GM19099 (cell line): ENCODE measurements around the gene CLDN17.

Experiments
- POLR2A ChIP-seq: IDR thresholded peaks from 3 replicates; pipeline ENCODE4 v1.6.1; 2011; ENCODE audit warnings: low read depth; ENCODE audit not compliant: insufficient read length; ENCODE audit errors: extremely low read depth

Gene CLDN17

DNA sequence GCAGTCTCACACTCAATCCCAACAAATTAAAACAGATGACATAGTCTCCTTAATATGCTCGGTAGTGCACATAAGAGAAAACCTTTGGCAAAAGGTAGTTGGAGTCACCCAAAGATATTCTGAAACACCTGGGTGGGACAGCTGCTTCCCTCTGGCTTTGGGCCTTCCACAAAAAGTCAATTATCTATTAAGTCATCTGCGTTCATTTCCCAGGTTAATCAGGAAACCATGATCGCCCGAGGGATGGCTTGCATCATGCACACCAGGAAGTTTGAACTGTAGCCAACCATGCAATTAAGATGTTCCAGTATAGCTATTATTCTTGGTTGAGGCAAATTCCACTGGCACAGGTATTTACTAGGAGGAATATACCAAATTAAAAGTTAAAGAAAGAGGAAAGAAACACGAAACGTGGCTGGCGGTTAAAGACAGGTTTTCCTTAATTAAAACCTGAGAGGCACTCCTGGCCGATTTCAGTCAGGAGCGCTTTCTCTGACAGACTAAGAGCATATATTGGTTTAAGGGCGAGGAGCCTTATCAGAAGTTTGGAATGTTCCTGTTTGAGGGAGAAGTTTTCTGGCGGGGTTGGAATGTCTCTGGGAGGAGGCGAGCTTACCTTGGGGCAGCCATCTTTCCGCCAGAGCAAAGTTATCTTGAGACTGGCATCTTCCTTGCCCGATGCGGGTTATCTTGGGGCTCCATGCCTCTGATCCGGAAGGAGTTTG is 19.9 kb downstream of the CLDN17 start:
- TF ChIP-seq POLR2A, result no peak

DNA sequence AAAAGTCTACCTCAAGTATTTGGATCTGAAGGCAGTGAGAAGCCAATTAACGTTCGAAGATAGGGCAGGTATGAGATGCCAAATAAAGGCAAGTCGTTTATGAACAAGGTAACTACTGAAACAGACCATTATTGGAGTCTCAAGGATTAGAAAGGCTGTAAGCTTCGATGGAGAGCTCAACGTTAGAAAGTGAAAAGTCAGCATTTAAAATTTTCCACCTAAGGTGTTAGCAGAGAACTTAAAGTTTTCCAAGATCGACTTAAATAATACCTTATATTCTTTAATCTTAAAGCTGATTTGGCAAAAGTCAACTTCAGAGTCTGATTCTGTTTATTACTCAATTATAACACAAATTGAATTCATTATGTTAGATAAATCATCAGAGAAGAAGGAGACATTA is 28.1 kb downstream of the CLDN17 start:
- TF ChIP-seq POLR2A, result no peak

DNA sequence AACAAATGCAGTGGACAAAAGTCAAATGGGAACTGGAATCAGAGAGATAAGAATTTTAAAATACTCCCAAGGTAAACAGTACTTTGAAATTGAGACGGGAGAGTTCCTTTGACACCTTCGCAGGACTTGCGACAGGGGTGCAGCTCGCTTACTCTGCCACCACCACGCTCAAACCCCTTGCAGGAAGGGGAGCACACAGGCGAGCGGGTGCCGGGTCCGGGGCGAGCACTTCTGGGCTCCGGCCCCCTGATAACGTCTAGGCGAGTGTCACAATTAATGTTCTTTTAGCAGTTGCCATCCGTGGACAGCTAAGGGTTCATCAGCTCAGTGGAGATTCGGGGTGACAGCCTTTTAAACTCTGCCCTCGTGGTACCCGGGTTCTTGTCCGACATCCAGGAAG is 37.4 kb downstream of the CLDN17 start:
- no peak for TF ChIP-seq POLR2A

DNA sequence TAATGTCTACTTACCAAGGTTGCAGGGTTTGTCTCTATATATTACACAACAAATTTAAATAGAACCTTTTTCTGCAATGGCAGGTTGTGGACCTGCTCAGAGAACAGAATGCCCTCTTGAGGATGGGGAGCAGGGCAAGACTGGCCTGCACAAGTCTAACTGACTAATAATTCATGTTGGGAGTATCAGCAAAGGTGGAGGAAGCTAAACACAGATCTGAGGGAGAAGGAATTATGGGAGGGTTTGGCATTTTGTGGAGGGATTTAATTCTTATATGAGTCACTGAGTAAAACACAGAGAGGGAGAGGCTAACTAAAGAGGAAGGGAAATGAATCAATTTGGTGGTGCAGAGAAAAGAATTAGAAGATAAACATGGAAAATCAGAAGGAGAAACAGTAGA is 40.0 kb downstream of the CLDN17 start:
- no peak for TF ChIP-seq POLR2A

DNA sequence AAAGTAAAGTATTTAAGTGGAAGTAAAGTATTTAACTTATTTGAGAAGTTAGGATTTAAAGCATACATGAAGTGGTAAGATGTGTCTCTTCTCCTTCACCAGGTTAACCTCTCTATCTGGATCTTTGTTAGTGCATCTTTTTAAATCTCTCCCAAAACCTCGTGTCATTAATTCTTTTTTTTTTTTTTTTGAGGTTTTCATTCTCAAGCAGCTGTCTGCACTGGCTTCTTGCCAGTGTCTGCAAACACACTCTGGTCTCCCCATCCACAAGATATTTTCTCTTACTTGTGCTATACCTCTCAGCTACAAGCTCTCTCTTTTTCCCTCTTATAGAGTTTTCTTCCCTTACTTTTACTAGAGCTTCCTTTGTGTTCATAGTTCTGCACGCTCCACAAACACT is 49.0 kb downstream of the CLDN17 start:
- TF ChIP-seq POLR2A, result no peak

- TF ChIP-seq POLR2A, result no peak
Observed at GRCh38 chr21:30116479-30116878, 50.1 kb downstream of the CLDN17 start.
